Retinal pigment epithelial cell (primary cell): ENCODE measurements around the gene NMT2.

ENCODE experiments used
- DNase-seq: peaks from one replicate; pipeline ENCODE4 v3.0.0-alpha.2; 2010; ENCODE audit warnings: low read depth
- H3K4me3 ChIP-seq: 2 replicates; pipeline ENCODE4 v1.5.1; 2011; ENCODE audit warnings: mild to moderate bottlenecking, low read length, control low read depth, moderate library complexity
- TF ChIP-seq, protein P1 (sequence below): conservative IDR thresholded peaks from 2 replicates; pipeline ENCODE4 v1.5.1; 2011; ENCODE audit warnings: low read depth, low read length, control low read depth, inconsistent platforms

Gene NMT2

GRCh38 chr10:15196021-15196834, 27.7 kb upstream of the NMT2 start:
- DNase-seq, result no peak
- TF ChIP-seq, protein P1, sequence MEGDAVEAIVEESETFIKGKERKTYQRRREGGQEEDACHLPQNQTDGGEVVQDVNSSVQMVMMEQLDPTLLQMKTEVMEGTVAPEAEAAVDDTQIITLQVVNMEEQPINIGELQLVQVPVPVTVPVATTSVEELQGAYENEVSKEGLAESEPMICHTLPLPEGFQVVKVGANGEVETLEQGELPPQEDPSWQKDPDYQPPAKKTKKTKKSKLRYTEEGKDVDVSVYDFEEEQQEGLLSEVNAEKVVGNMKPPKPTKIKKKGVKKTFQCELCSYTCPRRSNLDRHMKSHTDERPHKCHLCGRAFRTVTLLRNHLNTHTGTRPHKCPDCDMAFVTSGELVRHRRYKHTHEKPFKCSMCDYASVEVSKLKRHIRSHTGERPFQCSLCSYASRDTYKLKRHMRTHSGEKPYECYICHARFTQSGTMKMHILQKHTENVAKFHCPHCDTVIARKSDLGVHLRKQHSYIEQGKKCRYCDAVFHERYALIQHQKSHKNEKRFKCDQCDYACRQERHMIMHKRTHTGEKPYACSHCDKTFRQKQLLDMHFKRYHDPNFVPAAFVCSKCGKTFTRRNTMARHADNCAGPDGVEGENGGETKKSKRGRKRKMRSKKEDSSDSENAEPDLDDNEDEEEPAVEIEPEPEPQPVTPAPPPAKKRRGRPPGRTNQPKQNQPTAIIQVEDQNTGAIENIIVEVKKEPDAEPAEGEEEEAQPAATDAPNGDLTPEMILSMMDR, result no peak
- no peak overlapping the region for H3K4me3 ChIP-seq

- DNase-seq, result no peak
- no peak overlapping the region for H3K4me3 ChIP-seq
- TF ChIP-seq, protein P1, result no peak
These were observed 20.8 kb upstream of the NMT2 start for GRCh38 chr10:15189133-15189885.

- TF ChIP-seq, protein P1, result no peak
- DNase-seq, result no peak
- no peak overlapping the region for H3K4me3 ChIP-seq
These were observed 20.1 kb upstream of the NMT2 start for GRCh38 chr10:15188603-15189002.

- no peak for DNase-seq
- no peak overlapping the region for H3K4me3 ChIP-seq
- TF ChIP-seq, protein P1, result no peak
These were observed 15.4 kb upstream of the NMT2 start for GRCh38 chr10:15183689-15184481.

- TF ChIP-seq, protein P1, result no peak
- no peak overlapping the region for H3K4me3 ChIP-seq
- DNase-seq, result no peak
These were observed 14.2 kb upstream of the NMT2 start for GRCh38 chr10:15182540-15183207.

- no peak overlapping the region for H3K4me3 ChIP-seq
- TF ChIP-seq, protein P1, result no peak
- no peak for DNase-seq
These were observed 13.2 kb upstream of the NMT2 start for GRCh38 chr10:15181576-15182156.
